HepG2 (cell line): ENCODE results near the gene KCNE4. TPM values are rescaled to one million over a fixed set of nuclear protein-coding genes. Genes with fewer than 3 reads are reported as not detected.

Source experiments
- FOSL1 ChIP-seq: sonication (generic); formaldehyde crosslinking; IDR thresholded peaks from 2 replicates; pipeline ENCODE4 v1.9.0; 2021; ENCODE audit warnings: missing genetic modification reagents, borderline replicate concordance
- FOXA1 ChIP-seq, 2 experiments: fragments of 450-650 bp in 1 of 2; sonication (generic) in 1 of 2; formaldehyde crosslinking in 1 of 2; IDR thresholded peaks; 2 replicates each; pipeline versions ENCODE4 v1.4.0 to v1.6.1; 2016 to 2020; ENCODE audit warnings: missing genetic modification reagents in 1 of 2
- NFIB ChIP-seq: sonication (generic); formaldehyde crosslinking; IDR thresholded peaks from 2 replicates; pipeline ENCODE4 v1.9.0; 2021; ENCODE audit warnings: missing genetic modification reagents, mild to moderate bottlenecking, borderline replicate concordance
- NR2F2 ChIP-seq: IDR thresholded peaks from 2 replicates; pipeline ENCODE4 v1.6.1; 2012; ENCODE audit warnings: low read depth, inconsistent platforms, borderline replicate concordance
- RNF2 ChIP-seq: fragments of 450-650 bp; conservative IDR thresholded peaks from 2 replicates; pipeline ENCODE4 v1.6.1; 2016; ENCODE audit warnings: low read depth
- SMARCC2 ChIP-seq: fragments of 450-650 bp; IDR thresholded peaks from 2 replicates; pipeline ENCODE4 v1.6.1; 2017; ENCODE audit warnings: antibody characterized with exemption, mild to moderate bottlenecking
- TBL1XR1 ChIP-seq: fragments of 150-350 bp; IDR thresholded peaks from 2 replicates; pipeline ENCODE4 v1.6.1; 2014; ENCODE audit warnings: borderline replicate concordance, low read length; ENCODE audit not compliant: partially characterized antibody
- TCF7 ChIP-seq: sonication (generic); IDR thresholded peaks from 2 replicates; pipeline ENCODE4 v1.6.1; 2016; ENCODE audit warnings: antibody characterized with exemption, low read depth
- polyA plus RNA-seq, 8 experiments: library from polyadenylated mRNA; depleted of rRNA in 3 of 8; stranded (reverse) in 7 of 8; unstranded in 1 of 8; fragments of >200 nt; fragmentation: Illumina TruSeq in 4 of 8; extraction: Trizol in 4 of 8; gene quantifications; 2 replicates each; pipeline versions ENCODE4 v1.2.1 to v1.2.3, GENCODE V29; 2011 to 2016; ENCODE audit warnings: low read depth in 4 of 8, missing spikeins in 1 of 8, mixed read lengths in 1 of 8; ENCODE audit not compliant: insufficient read depth in 1 of 8
- total RNA-seq, 5 experiments: library from RNA; depleted of rRNA; stranded (reverse); fragments of >200 nt; fragmentation: Illumina TruSeq; extraction: Trizol; gene quantifications; 2 replicates each; pipeline ENCODE4 v1.2.3, GENCODE V29; 2016; ENCODE audit warnings: low read depth in 1 of 5
- TF ChIP-seq, protein P1 (sequence below): sonication (generic); formaldehyde crosslinking; IDR thresholded peaks from 2 replicates; pipeline ENCODE4 v1.8.0; 2022; ENCODE audit warnings: mild to moderate bottlenecking, missing genetic modification reagents, borderline replicate concordance
- TF ChIP-seq, protein P2 (sequence below): sonication (generic); formaldehyde crosslinking; IDR thresholded peaks from 2 replicates; pipeline ENCODE4 v1.4.0; 2020; ENCODE audit warnings: missing genetic modification reagents, borderline replicate concordance
- TF ChIP-seq, protein P3 (sequence below): IDR thresholded peaks from 2 replicates; pipeline ENCODE4 v1.4.0; 2020; ENCODE audit warnings: mild to moderate bottlenecking, missing genetic modification reagents
- TF ChIP-seq, protein P4 (sequence below): sonication (generic); formaldehyde crosslinking; IDR thresholded peaks from 2 replicates; pipeline ENCODE4 v1.4.0; 2020; ENCODE audit warnings: missing genetic modification reagents
- TF ChIP-seq, protein P5 (sequence below): sonication (generic); IDR thresholded peaks from 2 replicates; pipeline ENCODE4 v1.6.1; 2016; ENCODE audit warnings: low read depth, borderline replicate concordance
- TF ChIP-seq, protein P6 (sequence below): sonication (generic); formaldehyde crosslinking; IDR thresholded peaks from 2 replicates; pipeline ENCODE4 v1.4.0; 2020; ENCODE audit warnings: missing genetic modification reagents
- TF ChIP-seq, protein P7 (sequence below): sonication (generic); formaldehyde crosslinking; IDR thresholded peaks from 2 replicates; pipeline ENCODE4 v1.4.0; 2020; ENCODE audit warnings: low read depth, mild to moderate bottlenecking, missing genetic modification reagents

The KCNE4 gene
- total and polyA plus RNA-seq, 2 of the 13 experiments (the other 11 are each of a cell fraction or from before 2014, with no cell fraction given): not detected

DNA sequence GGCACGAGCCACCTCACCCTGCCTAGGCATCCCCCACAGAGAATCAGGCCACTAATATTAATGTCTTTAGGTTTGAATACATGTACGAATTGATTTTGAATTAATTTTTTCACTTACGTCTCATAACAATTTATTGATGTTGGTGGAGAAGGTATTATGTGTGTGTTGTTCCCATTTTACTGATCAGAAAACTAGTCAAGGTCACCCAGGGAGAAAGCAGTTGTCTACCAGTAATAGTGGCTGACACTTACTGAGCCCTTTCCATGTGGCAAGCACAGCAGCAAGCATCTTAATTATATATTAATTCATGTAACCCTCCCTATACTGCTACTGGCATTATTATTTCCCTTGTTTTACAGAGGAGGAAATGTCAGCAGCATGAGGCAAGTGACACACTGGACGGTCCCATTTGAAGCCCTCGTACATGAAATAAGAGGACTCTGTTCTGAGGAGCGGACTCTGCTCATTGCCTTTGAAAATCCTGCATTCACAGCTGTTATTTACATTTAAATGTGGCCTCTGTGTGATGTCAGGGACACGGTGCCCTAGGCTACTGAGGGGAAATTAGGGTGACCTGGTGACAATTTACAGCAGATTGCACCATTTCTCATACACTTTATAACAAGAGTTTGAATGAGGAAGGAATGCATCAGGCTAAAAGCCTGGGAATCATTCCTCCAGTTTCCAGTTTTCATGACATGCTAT, 30.9 kb upstream of the KCNE4 start (continued):
- TF ChIP-seq, protein P1, sequence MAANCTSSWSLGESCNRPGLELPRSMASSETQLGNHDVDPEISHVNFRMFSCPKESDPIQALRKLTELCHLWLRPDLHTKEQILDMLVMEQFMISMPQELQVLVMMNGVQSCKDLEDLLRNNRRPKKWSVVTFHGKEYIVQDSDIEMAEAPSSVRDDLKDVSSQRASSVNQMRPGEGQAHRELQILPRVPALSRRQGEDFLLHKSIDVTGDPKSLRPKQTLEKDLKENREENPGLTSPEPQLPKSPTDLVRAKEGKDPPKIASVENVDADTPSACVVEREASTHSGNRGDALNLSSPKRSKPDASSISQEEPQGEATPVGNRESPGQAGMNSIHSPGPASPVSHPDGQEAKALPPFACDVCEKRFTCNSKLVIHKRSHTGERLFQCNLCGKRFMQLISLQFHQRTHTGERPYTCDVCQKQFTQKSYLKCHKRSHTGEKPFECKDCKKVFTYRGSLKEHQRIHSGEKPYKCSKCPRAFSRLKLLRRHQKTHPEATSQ (CRISPR knock-in tag): no peak
- TF ChIP-seq NFIB (CRISPR knock-in tag) (no peak), NR2F2 (no peak), TBL1XR1 (no peak), TCF7 (peak; percentile 45; the same call in 1 of the 2 replicates), SMARCC2 (no peak), RNF2 (no peak), FOXA1 (IDR thresholded peaks at IDR 0.05) (no peak), FOXA1 (CRISPR knock-in tag; IDR thresholded peaks at IDR 0.05) (0 out of 2 replicates have a peak, but pooled peaks have one; percentile 20), FOSL1 (no peak)
- TF ChIP-seq, protein P2, sequence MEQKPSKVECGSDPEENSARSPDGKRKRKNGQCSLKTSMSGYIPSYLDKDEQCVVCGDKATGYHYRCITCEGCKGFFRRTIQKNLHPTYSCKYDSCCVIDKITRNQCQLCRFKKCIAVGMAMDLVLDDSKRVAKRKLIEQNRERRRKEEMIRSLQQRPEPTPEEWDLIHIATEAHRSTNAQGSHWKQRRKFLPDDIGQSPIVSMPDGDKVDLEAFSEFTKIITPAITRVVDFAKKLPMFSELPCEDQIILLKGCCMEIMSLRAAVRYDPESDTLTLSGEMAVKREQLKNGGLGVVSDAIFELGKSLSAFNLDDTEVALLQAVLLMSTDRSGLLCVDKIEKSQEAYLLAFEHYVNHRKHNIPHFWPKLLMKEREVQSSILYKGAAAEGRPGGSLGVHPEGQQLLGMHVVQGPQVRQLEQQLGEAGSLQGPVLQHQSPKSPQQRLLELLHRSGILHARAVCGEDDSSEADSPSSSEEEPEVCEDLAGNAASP (CRISPR knock-in tag): no peak
- TF ChIP-seq, protein P3, sequence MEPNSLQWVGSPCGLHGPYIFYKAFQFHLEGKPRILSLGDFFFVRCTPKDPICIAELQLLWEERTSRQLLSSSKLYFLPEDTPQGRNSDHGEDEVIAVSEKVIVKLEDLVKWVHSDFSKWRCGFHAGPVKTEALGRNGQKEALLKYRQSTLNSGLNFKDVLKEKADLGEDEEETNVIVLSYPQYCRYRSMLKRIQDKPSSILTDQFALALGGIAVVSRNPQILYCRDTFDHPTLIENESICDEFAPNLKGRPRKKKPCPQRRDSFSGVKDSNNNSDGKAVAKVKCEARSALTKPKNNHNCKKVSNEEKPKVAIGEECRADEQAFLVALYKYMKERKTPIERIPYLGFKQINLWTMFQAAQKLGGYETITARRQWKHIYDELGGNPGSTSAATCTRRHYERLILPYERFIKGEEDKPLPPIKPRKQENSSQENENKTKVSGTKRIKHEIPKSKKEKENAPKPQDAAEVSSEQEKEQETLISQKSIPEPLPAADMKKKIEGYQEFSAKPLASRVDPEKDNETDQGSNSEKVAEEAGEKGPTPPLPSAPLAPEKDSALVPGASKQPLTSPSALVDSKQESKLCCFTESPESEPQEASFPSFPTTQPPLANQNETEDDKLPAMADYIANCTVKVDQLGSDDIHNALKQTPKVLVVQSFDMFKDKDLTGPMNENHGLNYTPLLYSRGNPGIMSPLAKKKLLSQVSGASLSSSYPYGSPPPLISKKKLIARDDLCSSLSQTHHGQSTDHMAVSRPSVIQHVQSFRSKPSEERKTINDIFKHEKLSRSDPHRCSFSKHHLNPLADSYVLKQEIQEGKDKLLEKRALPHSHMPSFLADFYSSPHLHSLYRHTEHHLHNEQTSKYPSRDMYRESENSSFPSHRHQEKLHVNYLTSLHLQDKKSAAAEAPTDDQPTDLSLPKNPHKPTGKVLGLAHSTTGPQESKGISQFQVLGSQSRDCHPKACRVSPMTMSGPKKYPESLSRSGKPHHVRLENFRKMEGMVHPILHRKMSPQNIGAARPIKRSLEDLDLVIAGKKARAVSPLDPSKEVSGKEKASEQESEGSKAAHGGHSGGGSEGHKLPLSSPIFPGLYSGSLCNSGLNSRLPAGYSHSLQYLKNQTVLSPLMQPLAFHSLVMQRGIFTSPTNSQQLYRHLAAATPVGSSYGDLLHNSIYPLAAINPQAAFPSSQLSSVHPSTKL (CRISPR knock-in tag): 0 out of 2 replicates have a peak, but pooled peaks have one; percentile 15
- TF ChIP-seq, protein P4, sequence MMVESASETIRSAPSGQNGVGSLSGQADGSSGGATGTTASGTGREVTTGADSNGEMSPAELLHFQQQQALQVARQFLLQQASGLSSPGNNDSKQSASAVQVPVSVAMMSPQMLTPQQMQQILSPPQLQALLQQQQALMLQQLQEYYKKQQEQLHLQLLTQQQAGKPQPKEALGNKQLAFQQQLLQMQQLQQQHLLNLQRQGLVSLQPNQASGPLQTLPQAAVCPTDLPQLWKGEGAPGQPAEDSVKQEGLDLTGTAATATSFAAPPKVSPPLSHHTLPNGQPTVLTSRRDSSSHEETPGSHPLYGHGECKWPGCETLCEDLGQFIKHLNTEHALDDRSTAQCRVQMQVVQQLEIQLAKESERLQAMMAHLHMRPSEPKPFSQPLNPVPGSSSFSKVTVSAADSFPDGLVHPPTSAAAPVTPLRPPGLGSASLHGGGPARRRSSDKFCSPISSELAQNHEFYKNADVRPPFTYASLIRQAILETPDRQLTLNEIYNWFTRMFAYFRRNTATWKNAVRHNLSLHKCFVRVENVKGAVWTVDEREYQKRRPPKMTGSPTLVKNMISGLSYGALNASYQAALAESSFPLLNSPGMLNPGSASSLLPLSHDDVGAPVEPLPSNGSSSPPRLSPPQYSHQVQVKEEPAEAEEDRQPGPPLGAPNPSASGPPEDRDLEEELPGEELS (CRISPR knock-in tag): no peak
- TF ChIP-seq, protein P5, sequence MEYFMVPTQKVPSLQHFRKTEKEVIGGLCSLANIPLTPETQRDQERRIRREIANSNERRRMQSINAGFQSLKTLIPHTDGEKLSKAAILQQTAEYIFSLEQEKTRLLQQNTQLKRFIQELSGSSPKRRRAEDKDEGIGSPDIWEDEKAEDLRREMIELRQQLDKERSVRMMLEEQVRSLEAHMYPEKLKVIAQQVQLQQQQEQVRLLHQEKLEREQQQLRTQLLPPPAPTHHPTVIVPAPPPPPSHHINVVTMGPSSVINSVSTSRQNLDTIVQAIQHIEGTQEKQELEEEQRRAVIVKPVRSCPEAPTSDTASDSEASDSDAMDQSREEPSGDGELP: peak; percentile 68; the same call in 1 of the 2 replicates
- TF ChIP-seq, protein P6, sequence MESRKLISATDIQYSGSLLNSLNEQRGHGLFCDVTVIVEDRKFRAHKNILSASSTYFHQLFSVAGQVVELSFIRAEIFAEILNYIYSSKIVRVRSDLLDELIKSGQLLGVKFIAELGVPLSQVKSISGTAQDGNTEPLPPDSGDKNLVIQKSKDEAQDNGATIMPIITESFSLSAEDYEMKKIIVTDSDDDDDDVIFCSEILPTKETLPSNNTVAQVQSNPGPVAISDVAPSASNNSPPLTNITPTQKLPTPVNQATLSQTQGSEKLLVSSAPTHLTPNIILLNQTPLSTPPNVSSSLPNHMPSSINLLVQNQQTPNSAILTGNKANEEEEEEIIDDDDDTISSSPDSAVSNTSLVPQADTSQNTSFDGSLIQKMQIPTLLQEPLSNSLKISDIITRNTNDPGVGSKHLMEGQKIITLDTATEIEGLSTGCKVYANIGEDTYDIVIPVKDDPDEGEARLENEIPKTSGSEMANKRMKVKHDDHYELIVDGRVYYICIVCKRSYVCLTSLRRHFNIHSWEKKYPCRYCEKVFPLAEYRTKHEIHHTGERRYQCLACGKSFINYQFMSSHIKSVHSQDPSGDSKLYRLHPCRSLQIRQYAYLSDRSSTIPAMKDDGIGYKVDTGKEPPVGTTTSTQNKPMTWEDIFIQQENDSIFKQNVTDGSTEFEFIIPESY (CRISPR knock-in tag): no peak
- TF ChIP-seq, protein P7, sequence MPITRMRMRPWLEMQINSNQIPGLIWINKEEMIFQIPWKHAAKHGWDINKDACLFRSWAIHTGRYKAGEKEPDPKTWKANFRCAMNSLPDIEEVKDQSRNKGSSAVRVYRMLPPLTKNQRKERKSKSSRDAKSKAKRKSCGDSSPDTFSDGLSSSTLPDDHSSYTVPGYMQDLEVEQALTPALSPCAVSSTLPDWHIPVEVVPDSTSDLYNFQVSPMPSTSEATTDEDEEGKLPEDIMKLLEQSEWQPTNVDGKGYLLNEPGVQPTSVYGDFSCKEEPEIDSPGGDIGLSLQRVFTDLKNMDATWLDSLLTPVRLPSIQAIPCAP (CRISPR knock-in tag): no peak
